Activated CD4-positive, CD25-positive, alpha-beta regulatory T cell treated with anti-CD3 and anti-CD28 coated beads, Interleukin-2, amount 50 U/mL, for 24 hours (primary cell): ENCODE results near the gene GOLGA2.

Experiments
- ATAC-seq, 2 donors: fragments of 150-1000 bp; cut with Tn5 transposase; one replicate each; pipeline ENCODE4 v1.10.0; 2021; ENCODE audit warnings: mild to moderate bottlenecking in 1 of 2, moderate library complexity in 1 of 2

Gene GOLGA2

GRCh38 chr9:128211981-128212281 is 63.9 kb downstream of the GOLGA2 start:
- no peak for ATAC-seq

- no peak for ATAC-seq
These were observed 64.4 kb downstream of the GOLGA2 start for GRCh38 chr9:128211186-128211980.

GRCh38 chr9:128208946-128209669 is 66.7 kb downstream of the GOLGA2 start:
- no peak for ATAC-seq

GRCh38 chr9:128208386-128208785 is 67.4 kb downstream of the GOLGA2 start:
- ATAC-seq, result no peak

GRCh38 chr9:128206916-128207910 is 68.6 kb downstream of the GOLGA2 start:
- ATAC-seq, result no peak

- no peak for ATAC-seq
These were observed 69.3 kb downstream of the GOLGA2 start for GRCh38 chr9:128206484-128206883.
